ENCODE measurements around the gene DHX38.

DNA sequence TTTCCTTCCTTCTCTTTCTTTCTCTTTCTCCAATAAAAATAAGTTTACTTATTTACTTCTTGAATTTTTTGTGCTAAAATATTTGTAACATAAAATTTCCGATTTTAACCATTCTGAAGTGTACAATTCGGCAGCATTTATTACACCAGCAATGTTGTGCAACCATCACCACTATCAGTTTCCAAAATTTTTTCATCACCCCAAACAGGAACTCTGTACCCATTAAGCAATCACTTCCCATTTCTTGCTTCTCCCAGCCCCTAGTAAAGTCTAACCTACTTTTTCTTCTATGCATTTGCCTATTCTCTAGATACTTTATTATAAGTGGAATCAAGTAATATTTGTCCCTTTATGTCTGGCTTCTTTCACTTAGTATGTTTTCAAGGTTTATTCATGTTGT lies 41.8 kb upstream of the DHX38 start:
- TF ChIP-seq ARNT (IDR thresholded peaks at IDR 0.05) (no peak), FOXM1 (IDR thresholded peaks at IDR 0.05; ENCODE audit: borderline replicate concordance) (no peak), ZNF384 (IDR thresholded peaks at IDR 0.05) (no peak), SP1 (IDR thresholded peaks at IDR 0.05) (no peak), SUZ12 (IDR thresholded peaks at IDR 0.05) (no peak), FOXA1 (IDR thresholded peaks at IDR 0.05) (no peak)
- TF ChIP-seq, protein P1, sequence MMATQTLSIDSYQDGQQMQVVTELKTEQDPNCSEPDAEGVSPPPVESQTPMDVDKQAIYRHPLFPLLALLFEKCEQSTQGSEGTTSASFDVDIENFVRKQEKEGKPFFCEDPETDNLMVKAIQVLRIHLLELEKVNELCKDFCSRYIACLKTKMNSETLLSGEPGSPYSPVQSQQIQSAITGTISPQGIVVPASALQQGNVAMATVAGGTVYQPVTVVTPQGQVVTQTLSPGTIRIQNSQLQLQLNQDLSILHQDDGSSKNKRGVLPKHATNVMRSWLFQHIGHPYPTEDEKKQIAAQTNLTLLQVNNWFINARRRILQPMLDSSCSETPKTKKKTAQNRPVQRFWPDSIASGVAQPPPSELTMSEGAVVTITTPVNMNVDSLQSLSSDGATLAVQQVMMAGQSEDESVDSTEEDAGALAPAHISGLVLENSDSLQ (IDR thresholded peaks at IDR 0.05) = no peak
